ENCODE results near the gene EML4. TPM values are rescaled to one million over a fixed set of nuclear protein-coding genes. Genes with fewer than 3 reads are reported as not detected.
A peak's percentile ranks its signal among the peaks of the same experiment; 100 is the strongest.

The EML4 gene
- total RNA-seq, 1 donor from 2014 or later = 109 TPM

DNA sequence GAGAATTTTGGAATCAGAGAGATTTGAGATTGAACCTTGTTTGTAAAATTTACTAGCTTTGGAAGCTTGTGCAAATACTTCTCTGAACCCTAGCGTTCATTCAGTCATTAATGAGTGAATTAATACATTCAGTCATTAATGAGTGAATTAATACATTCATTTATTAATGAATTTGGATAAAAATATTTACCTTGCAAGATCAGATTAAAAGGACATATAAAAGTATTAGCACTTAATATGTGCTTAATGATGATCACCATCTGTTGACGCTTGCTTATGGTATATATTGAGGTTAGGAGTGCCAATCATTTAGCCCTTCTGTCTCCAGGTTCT, 26.9 kb downstream of the EML4 start:
- H3K4me1 ChIP-seq = peaks cover 58% of the 10 kb centered on the region
- ATAC-seq (no peak), DNase-seq (no peak)
- no peaks in the 10 kb centered on the region for H3K27me3 ChIP-seq (ENCODE audit: low read depth)
- H3K9me3 ChIP-seq = no peaks in the 10 kb centered on the region
- intact Hi-C loops (cut with DNase I) = no loop called here
- TF ChIP-seq, protein P1, sequence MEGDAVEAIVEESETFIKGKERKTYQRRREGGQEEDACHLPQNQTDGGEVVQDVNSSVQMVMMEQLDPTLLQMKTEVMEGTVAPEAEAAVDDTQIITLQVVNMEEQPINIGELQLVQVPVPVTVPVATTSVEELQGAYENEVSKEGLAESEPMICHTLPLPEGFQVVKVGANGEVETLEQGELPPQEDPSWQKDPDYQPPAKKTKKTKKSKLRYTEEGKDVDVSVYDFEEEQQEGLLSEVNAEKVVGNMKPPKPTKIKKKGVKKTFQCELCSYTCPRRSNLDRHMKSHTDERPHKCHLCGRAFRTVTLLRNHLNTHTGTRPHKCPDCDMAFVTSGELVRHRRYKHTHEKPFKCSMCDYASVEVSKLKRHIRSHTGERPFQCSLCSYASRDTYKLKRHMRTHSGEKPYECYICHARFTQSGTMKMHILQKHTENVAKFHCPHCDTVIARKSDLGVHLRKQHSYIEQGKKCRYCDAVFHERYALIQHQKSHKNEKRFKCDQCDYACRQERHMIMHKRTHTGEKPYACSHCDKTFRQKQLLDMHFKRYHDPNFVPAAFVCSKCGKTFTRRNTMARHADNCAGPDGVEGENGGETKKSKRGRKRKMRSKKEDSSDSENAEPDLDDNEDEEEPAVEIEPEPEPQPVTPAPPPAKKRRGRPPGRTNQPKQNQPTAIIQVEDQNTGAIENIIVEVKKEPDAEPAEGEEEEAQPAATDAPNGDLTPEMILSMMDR (IDR thresholded peaks at IDR 0.05) = no peak
- H3K27ac ChIP-seq = no peak overlapping the region
- H3K4me3 ChIP-seq = no peak overlapping the region
- H3K36me3 ChIP-seq = no peaks in the 10 kb centered on the region

DNA sequence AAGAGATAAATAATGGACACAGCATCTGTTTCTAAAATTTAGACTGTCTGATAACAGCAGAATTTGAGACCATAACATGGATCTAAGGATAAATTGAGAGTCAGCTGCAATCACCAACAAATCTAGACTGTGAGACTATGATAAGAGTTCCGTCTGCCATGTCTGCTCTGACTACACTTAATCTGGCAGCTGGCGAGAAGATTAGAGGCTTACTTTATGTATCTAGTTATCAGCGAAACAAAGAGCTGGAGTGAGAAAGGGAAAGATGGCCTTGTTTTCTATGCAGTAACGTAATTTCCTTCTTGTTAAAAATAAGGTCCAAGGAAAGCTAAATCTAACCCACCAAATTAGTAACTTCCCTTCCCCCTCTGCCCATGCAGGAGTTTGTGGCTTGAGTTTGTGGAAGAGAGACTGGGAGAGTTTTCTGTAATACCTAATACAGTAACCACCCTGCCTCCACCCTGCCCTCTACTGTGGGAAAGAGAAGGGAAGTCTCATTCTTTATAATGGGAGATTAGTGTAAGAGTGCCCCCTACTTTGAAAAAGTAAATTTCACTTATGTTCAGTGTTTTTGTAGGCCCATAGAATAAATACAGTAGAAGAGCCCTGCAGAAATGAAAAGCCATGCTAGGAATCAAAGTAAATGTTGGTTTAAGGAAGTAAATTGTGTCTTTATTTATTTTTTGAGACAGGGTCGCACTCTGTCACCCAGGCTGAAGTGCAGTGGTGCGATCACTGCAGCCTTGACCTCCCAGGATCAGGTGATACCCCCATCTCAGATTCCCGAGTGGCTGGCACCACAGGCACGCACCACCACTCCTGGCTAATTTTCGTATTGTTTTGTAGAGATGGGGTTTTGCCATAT, 27.5 kb downstream of the EML4 start:
- Histone ChIP-seq H3K9me3 (no peaks in the 10 kb centered on the region), H3K4me1 (peaks cover 60% of the 10 kb centered on the region), H3K36me3 (no peaks in the 10 kb centered on the region), H3K27me3 (ENCODE audit: low read depth) (no peaks in the 10 kb centered on the region), H3K27ac (no peak overlapping the region), H3K4me3 (no peak overlapping the region)
- intact Hi-C loops (cut with DNase I) = no loop called here
- ATAC-seq (peak; percentile 82 to 85), DNase-seq (no peak)
- TF ChIP-seq, protein P1 (IDR thresholded peaks at IDR 0.05) = peak; percentile 52

DNA sequence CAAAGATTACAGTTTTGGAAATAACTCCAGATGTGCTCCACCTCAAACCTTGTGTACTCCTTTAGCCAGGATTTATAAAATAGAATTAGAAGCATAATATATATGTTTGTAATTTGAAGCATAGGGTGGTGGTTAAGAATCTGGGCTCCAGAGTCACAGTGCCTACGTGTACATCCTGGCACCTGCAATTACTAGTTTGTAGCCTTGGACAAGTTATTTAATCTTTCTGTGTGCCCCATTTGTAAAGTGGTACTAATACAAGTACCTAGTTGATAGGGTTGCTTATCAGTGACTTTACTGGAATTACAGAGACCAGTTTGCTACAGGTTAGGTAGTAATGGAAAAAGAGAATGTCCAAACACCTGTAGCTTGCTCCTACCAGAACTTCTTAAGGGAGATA, 28.6 kb downstream of the EML4 start:
- DNase-seq = no peak
- peaks cover 57% of the 10 kb centered on the region for H3K4me1 ChIP-seq
- H3K27ac ChIP-seq = no peak overlapping the region
- H3K27me3 ChIP-seq (ENCODE audit: low read depth) = no peaks in the 10 kb centered on the region
- intact Hi-C loops (cut with DNase I) = no loop called here
- ATAC-seq = no peak
- TF ChIP-seq, protein P1 (IDR thresholded peaks at IDR 0.05) = no peak
- H3K9me3 ChIP-seq = no peaks in the 10 kb centered on the region
- H3K4me3 ChIP-seq = no peak overlapping the region
- H3K36me3 ChIP-seq = no peaks in the 10 kb centered on the region

DNA sequence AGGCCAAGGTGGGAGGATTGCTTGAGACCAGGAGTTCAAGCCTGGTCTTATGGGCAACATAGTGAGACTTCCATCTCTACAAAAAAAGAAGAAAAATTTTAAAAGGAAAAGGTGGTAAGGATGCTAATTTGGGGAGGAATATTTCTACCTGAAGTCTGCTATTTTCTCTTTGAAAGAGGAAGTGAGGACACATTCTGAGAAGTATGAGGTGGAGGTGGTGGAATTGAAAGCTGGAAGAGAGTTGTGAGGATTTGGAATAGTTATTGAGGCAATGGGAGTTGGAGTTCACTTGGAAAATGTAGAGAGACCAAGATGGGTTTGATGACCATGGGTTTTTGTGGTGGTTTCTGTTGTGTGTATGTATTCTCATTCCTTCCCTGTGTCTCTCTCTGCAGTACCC, 29.3 kb downstream of the EML4 start:
- intact Hi-C loops (cut with DNase I) = no loop called here
- no peaks in the 10 kb centered on the region for H3K27me3 ChIP-seq (ENCODE audit: low read depth)
- H3K4me1 ChIP-seq = peaks cover 50% of the 10 kb centered on the region
- ATAC-seq (no peak), DNase-seq (no peak)
- H3K36me3 ChIP-seq = no peaks in the 10 kb centered on the region
- H3K9me3 ChIP-seq = no peaks in the 10 kb centered on the region
- no peak overlapping the region for H3K4me3 ChIP-seq
- TF ChIP-seq, protein P1 (IDR thresholded peaks at IDR 0.05) = no peak
- H3K27ac ChIP-seq = no peak overlapping the region

DNA sequence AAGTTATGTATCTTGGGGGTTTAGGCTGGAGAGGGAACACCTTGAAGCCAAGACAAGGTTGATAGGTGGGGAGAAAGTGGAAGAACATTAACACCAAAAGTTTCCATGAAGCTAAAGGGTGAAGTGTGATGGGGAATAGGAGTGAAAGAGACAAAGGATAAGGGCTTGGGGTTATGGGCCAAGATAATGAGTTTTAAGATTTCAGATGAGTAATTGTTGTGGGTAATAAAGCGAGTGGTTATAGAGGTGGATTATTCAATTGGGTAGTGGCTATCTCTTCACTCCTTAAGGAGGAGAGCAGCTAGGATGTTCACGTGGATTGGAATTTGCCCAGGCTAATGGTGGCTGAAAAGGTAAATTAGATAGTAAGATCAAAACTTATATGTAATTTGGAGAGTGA, 29.8 kb downstream of the EML4 start:
- DNase-seq (no peak), ATAC-seq (no peak)
- H3K9me3 ChIP-seq = no peaks in the 10 kb centered on the region
- no peak overlapping the region for H3K27ac ChIP-seq
- H3K4me1 ChIP-seq = peaks cover 45% of the 10 kb centered on the region
- no peak overlapping the region for H3K4me3 ChIP-seq
- H3K36me3 ChIP-seq = no peaks in the 10 kb centered on the region
- intact Hi-C loops (cut with DNase I) = no loop called here
- H3K27me3 ChIP-seq (ENCODE audit: low read depth) = no peaks in the 10 kb centered on the region
- TF ChIP-seq, protein P1 (IDR thresholded peaks at IDR 0.05) = no peak
